Neural cell (in vitro differentiated cells): ENCODE results near the gene LHFPL4. TPM values are rescaled to one million over a fixed set of nuclear protein-coding genes. Genes with fewer than 3 reads are reported as not detected.
"Not testable (repeated sequence)": the region's sequence is repeated elsewhere in the genome, so short reads cannot be mapped to it uniquely, and the experiment has no call there.

Source experiments
- H2AFZ ChIP-seq: fragments of 200-600, 300-800 bp; sonication (generic), shearing (Covaris generic); 2 replicates; pipeline ENCODE4 v1.6.0; 2014; ENCODE audit warnings: low read depth, mild to moderate bottlenecking, antibody characterized with exemption, low read length, moderate library complexity
- H3F3A ChIP-seq: fragments of 200-600 bp; shearing (Covaris generic); 2 replicates; pipeline ENCODE4 v1.6.1; 2016; ENCODE audit warnings: mild to moderate bottlenecking, moderate library complexity, mixed read lengths, antibody characterized with exemption, low read length; ENCODE audit not compliant: insufficient read depth, poor library complexity, severe bottlenecking
- H3K27ac ChIP-seq: fragments of 200-600, 300-800 bp; sonication (generic), shearing (Covaris generic); 2 replicates; pipeline ENCODE4 v1.5.1; 2014; ENCODE audit warnings: mild to moderate bottlenecking, low read length, moderate library complexity
- H3K27me3 ChIP-seq: fragments of 300-800, 200-600 bp; sonication (generic), shearing (Covaris generic); 2 replicates; pipeline ENCODE4 v1.6.0; 2014; ENCODE audit warnings: mild to moderate bottlenecking, low read depth, low read length, moderate library complexity; ENCODE audit not compliant: insufficient read depth
- H3K36me3 ChIP-seq: fragments of 300-800, 200-600 bp; sonication (generic), shearing (Covaris generic); 2 replicates; pipeline ENCODE4 v1.5.1; 2014; ENCODE audit warnings: mild to moderate bottlenecking, antibody characterized with exemption, low read length, moderate library complexity; ENCODE audit not compliant: insufficient read depth
- H3K4me2 ChIP-seq: fragments of 300-800, 200-600 bp; sonication (generic), shearing (Covaris generic); 2 replicates; pipeline ENCODE4 v1.6.0; 2014; ENCODE audit warnings: mild to moderate bottlenecking, low read length
- H3K4me3 ChIP-seq: fragments of 300-800, 200-600 bp; sonication (generic), shearing (Covaris generic); 2 replicates; pipeline ENCODE4 v1.5.1; 2014; ENCODE audit warnings: mild to moderate bottlenecking, low read length, moderate library complexity
- H3K79me2 ChIP-seq: fragments of 200-600 bp; shearing (Covaris generic); replicated peaks from 2 replicates; pipeline ENCODE4 v1.6.0; 2014; ENCODE audit warnings: mild to moderate bottlenecking, low read length, moderate library complexity; ENCODE audit not compliant: insufficient read depth
- H3K9ac ChIP-seq: fragments of 300-800, 200-600 bp; sonication (generic), shearing (Covaris generic); 2 replicates; pipeline ENCODE4 v1.6.1; 2016; ENCODE audit warnings: mild to moderate bottlenecking, low read length, mixed read lengths
- H3K9me2 ChIP-seq: fragments of 200-600 bp; shearing (Covaris generic); 2 replicates; pipeline ENCODE4 v1.6.1; 2016; ENCODE audit warnings: mild to moderate bottlenecking, low read length, mixed read lengths; ENCODE audit not compliant: insufficient read depth
- H3K9me3 ChIP-seq: fragments of 200-600, 300-800 bp; sonication (generic), shearing (Covaris generic); 2 replicates; pipeline ENCODE4 v1.6.1; 2016; ENCODE audit warnings: mild to moderate bottlenecking, mixed run types, low read length, moderate library complexity, mixed read lengths
- H4K20me1 ChIP-seq: fragments of 200-600 bp; shearing (Covaris generic); 2 replicates; pipeline ENCODE4 v1.6.1; 2016; ENCODE audit warnings: mild to moderate bottlenecking, mixed run types; ENCODE audit not compliant: insufficient read depth
- EP300 ChIP-seq: fragments of 450-650 bp; conservative IDR thresholded peaks from 2 replicates; pipeline ENCODE4 v1.6.1; 2014; ENCODE audit warnings: antibody characterized with exemption, mild to moderate bottlenecking, moderate library complexity; ENCODE audit not compliant: poor library complexity, severe bottlenecking
- EZH2 ChIP-seq: fragments of 200-600, 300-800 bp; shearing (Covaris generic), sonication (generic); IDR thresholded peaks from 2 replicates; pipeline ENCODE4 v1.6.1; 2014; ENCODE audit warnings: antibody characterized with exemption, low read length, borderline replicate concordance, mild to moderate bottlenecking; ENCODE audit not compliant: insufficient read depth, poor library complexity, severe bottlenecking
- MXI1 ChIP-seq: fragments of 450-650 bp; conservative IDR thresholded peaks from 2 replicates; pipeline ENCODE4 v1.6.1; 2014; ENCODE audit warnings: antibody characterized with exemption, mild to moderate bottlenecking; ENCODE audit not compliant: poor library complexity, severe bottlenecking
- POLR2AphosphoS5 ChIP-seq: IDR thresholded peaks from 2 replicates; pipeline ENCODE4 v1.6.1; 2012
- RAD21 ChIP-seq: fragments of 450-650 bp; conservative IDR thresholded peaks from 2 replicates; pipeline ENCODE4 v1.6.1; 2014; ENCODE audit warnings: antibody characterized with exemption, mild to moderate bottlenecking, moderate library complexity
- SMC3 ChIP-seq: fragments of 450-650 bp; conservative IDR thresholded peaks from 2 replicates; pipeline ENCODE4 v1.6.1; 2014; ENCODE audit warnings: antibody characterized with exemption, mild to moderate bottlenecking, moderate library complexity; ENCODE audit not compliant: poor library complexity
- TAF1 ChIP-seq: IDR thresholded peaks from 2 replicates; pipeline ENCODE4 v1.6.1; 2012; ENCODE audit warnings: low read depth
- polyA plus RNA-seq: library from polyadenylated mRNA; depleted of rRNA; stranded (reverse); fragments of >200 nt; gene quantifications from 2 replicates; pipeline ENCODE4 v1.2.3, GENCODE V29; 2014
- TF ChIP-seq, protein P1 (sequence below): fragments of 450-650 bp; IDR thresholded peaks from 2 replicates; pipeline ENCODE4 v1.5.1; 2014; ENCODE audit warnings: antibody characterized with exemption, mild to moderate bottlenecking, moderate library complexity; ENCODE audit not compliant: poor library complexity, severe bottlenecking
- TF ChIP-seq, protein P2 (sequence below): IDR thresholded peaks from 2 replicates; pipeline ENCODE4 v1.6.1; 2012; ENCODE audit warnings: borderline replicate concordance

Gene LHFPL4
- polyA plus RNA-seq, 1 donor from 2014 or later = 37.4 TPM

DNA sequence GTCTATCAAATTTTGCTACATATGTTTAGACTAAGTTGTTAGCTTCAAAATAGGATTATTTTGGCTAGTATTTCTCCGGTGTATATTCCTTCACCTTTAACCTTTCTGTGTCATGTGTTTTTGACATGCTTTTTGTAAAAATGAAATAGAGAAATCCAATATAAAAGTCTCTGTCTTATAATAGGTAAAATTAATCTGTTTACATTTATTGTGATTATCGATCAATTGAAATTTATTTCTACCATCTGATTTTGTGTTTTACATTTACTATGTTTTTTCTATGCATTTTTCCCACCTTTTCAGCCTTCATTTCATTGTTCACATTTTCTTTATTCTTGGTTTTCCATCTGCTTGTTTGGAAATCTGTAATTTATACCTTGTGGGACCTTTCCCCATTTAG, 11.7 kb upstream of the LHFPL4 start:
- H3K9ac ChIP-seq = no peak overlapping the region
- no peaks in the 10 kb centered on the region for H3K9me2 ChIP-seq
- no peaks in the 10 kb centered on the region for H3K79me2 ChIP-seq
- H3K4me2 ChIP-seq = no peak overlapping the region
- no peaks in the 10 kb centered on the region for H3K36me3 ChIP-seq
- H3K4me3 ChIP-seq = no peak overlapping the region
- H3K9me3 ChIP-seq = no peaks in the 10 kb centered on the region
- H2AFZ ChIP-seq = no peak overlapping the region
- no peak overlapping the region for H3K27ac ChIP-seq
- H4K20me1 ChIP-seq = no peaks in the 10 kb centered on the region
- no peak for TF ChIP-seq POLR2AphosphoS5
- no peak for TF ChIP-seq MXI1
- TF ChIP-seq, protein P1, sequence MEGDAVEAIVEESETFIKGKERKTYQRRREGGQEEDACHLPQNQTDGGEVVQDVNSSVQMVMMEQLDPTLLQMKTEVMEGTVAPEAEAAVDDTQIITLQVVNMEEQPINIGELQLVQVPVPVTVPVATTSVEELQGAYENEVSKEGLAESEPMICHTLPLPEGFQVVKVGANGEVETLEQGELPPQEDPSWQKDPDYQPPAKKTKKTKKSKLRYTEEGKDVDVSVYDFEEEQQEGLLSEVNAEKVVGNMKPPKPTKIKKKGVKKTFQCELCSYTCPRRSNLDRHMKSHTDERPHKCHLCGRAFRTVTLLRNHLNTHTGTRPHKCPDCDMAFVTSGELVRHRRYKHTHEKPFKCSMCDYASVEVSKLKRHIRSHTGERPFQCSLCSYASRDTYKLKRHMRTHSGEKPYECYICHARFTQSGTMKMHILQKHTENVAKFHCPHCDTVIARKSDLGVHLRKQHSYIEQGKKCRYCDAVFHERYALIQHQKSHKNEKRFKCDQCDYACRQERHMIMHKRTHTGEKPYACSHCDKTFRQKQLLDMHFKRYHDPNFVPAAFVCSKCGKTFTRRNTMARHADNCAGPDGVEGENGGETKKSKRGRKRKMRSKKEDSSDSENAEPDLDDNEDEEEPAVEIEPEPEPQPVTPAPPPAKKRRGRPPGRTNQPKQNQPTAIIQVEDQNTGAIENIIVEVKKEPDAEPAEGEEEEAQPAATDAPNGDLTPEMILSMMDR = no peak
- TF ChIP-seq EZH2 = no peak
- no peak for TF ChIP-seq TAF1
- TF ChIP-seq, protein P2, sequence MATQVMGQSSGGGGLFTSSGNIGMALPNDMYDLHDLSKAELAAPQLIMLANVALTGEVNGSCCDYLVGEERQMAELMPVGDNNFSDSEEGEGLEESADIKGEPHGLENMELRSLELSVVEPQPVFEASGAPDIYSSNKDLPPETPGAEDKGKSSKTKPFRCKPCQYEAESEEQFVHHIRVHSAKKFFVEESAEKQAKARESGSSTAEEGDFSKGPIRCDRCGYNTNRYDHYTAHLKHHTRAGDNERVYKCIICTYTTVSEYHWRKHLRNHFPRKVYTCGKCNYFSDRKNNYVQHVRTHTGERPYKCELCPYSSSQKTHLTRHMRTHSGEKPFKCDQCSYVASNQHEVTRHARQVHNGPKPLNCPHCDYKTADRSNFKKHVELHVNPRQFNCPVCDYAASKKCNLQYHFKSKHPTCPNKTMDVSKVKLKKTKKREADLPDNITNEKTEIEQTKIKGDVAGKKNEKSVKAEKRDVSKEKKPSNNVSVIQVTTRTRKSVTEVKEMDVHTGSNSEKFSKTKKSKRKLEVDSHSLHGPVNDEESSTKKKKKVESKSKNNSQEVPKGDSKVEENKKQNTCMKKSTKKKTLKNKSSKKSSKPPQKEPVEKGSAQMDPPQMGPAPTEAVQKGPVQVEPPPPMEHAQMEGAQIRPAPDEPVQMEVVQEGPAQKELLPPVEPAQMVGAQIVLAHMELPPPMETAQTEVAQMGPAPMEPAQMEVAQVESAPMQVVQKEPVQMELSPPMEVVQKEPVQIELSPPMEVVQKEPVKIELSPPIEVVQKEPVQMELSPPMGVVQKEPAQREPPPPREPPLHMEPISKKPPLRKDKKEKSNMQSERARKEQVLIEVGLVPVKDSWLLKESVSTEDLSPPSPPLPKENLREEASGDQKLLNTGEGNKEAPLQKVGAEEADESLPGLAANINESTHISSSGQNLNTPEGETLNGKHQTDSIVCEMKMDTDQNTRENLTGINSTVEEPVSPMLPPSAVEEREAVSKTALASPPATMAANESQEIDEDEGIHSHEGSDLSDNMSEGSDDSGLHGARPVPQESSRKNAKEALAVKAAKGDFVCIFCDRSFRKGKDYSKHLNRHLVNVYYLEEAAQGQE = no peak
- no peak for TF ChIP-seq RAD21
- TF ChIP-seq EP300 = no peak
- no peak for TF ChIP-seq SMC3
- no peaks in the 10 kb centered on the region for H3F3A ChIP-seq
- H3K27me3 ChIP-seq = no peaks in the 10 kb centered on the region

DNA sequence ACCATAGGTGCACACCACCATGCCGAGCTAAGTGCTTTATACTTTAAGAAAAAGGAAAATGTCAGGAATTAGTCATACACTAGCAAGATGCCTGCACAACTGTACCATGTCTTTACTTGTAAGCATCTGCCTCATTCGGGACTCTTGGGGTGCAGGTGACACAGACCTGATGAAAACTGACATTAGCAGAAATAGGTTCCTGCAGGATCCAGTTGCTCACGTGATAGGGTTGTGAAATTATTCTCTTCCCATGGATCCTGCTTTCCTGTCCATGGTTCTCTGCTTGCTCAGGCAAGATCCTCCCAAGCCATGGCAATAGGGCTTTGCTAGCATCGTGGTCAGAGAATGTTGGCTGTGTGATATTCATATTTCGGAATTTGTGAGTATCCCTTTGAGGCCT, 10.2 kb upstream of the LHFPL4 start:
- H3K9me2 ChIP-seq = no peaks in the 10 kb centered on the region
- H3K36me3 ChIP-seq = no peaks in the 10 kb centered on the region
- H3K4me3 ChIP-seq = no peak overlapping the region
- no peaks in the 10 kb centered on the region for H3F3A ChIP-seq
- no peaks in the 10 kb centered on the region for H3K27me3 ChIP-seq
- H4K20me1 ChIP-seq = no peaks in the 10 kb centered on the region
- TF ChIP-seq TAF1 (no peak), POLR2AphosphoS5 (no peak), EP300 (no peak), RAD21 (no peak), EZH2 (no peak), SMC3 (no peak), MXI1 (no peak)
- TF ChIP-seq, protein P1 = no peak
- TF ChIP-seq, protein P2 = no peak
- no peaks in the 10 kb centered on the region for H3K9me3 ChIP-seq
- H3K79me2 ChIP-seq = no peaks in the 10 kb centered on the region
- no peak overlapping the region for H3K4me2 ChIP-seq
- H3K27ac ChIP-seq = no peak overlapping the region
- H3K9ac ChIP-seq = no peak overlapping the region
- H2AFZ ChIP-seq = no peak overlapping the region

DNA sequence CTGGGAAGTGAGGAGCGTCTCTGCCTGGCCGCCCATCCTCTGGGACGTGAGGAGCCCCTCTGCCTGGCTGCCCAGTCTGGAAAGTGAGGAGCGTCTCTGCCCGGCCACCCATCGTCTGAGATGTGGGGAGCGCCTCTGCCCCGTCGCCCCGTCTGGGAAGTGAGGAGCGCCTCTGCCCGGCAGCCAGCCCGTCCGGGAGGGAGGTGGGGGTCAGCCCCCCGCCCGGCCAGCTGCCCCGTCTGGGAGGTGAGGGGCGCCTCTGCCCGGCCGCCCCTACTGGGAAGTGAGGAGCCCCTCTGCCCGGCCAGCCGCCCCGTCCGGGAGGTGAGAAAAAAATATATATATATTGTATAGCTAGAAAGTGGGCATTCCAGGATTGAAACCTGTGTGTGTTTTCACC, 6.4 kb upstream of the LHFPL4 start:
- H2AFZ ChIP-seq, H3K9ac ChIP-seq, H3K79me2 ChIP-seq, H3F3A ChIP-seq, H3K4me2 ChIP-seq, H3K9me2 ChIP-seq, H3K36me3 ChIP-seq, H3K27ac ChIP-seq, H3K4me3 ChIP-seq, H4K20me1 ChIP-seq, H3K9me3 ChIP-seq: not testable (repeated sequence)
- H3K27me3 ChIP-seq = peaks cover 23% of the 10 kb centered on the region
